DLD1 (cell line): ENCODE results near the gene INTS6.
"Not testable (repeated sequence)": the region's sequence is repeated elsewhere in the genome, so short reads cannot be mapped to it uniquely, and the experiment has no call there.

Experiments
- in situ Hi-C: cut with HindIII; loops from 2 replicates; pipeline ENCODE4 v1.10.0; 2017; ENCODE audit warnings: low sequenced_read_pairs

The INTS6 gene

GRCh38 chr13:51419001-51419636, 33.7 kb downstream of the INTS6 start:
- in situ Hi-C loops = no loop called here

- in situ Hi-C loops = no loop called here
Measured at GRCh38 chr13:51417716-51418115, 35.1 kb downstream of the INTS6 start.

- in situ Hi-C loops = no loop called here
Measured at GRCh38 chr13:51416107-51416506, 36.7 kb downstream of the INTS6 start.

GRCh38 chr13:51415339-51415738, 37.5 kb downstream of the INTS6 start:
- in situ Hi-C loops = not testable (repeated sequence)

- in situ Hi-C loops = no loop called here
Measured at GRCh38 chr13:51412431-51412830, 40.4 kb downstream of the INTS6 start.

- in situ Hi-C loops = no loop called here
Measured at GRCh38 chr13:51405176-51405575, 47.7 kb downstream of the INTS6 start.

- in situ Hi-C loops = no loop called here
Measured at GRCh38 chr13:51397262-51397941, 55.4 kb downstream of the INTS6 start.

GRCh38 chr13:51396352-51396751, 56.5 kb downstream of the INTS6 start:
- in situ Hi-C loops = no loop called here

- in situ Hi-C loops = no loop called here
Measured at GRCh38 chr13:51394724-51395123, 58.1 kb downstream of the INTS6 start.

- in situ Hi-C loops = no loop called here
Measured at GRCh38 chr13:51385114-51385513, 67.7 kb downstream of the INTS6 start.

- in situ Hi-C loops = no loop called here
Measured at GRCh38 chr13:51380269-51380668, 72.6 kb downstream of the INTS6 start.

- in situ Hi-C loops = no loop called here
Measured at GRCh38 chr13:51373451-51373850, 79.4 kb downstream of the INTS6 start.

- in situ Hi-C loops = no loop called here
Measured at GRCh38 chr13:51371768-51372399, 81.0 kb downstream of the INTS6 start.

- in situ Hi-C loops = no loop called here
Measured at GRCh38 chr13:51370811-51371210, 82.0 kb downstream of the INTS6 start.

GRCh38 chr13:51370116-51370515, 82.7 kb downstream of the INTS6 start:
- in situ Hi-C loops = no loop called here

GRCh38 chr13:51364404-51365008, 88.3 kb downstream of the INTS6 start:
- in situ Hi-C loops = no loop called here

- in situ Hi-C loops = no loop called here
Measured at GRCh38 chr13:51363625-51364024, 89.2 kb downstream of the INTS6 start.

- in situ Hi-C loops = no loop called here
Measured at GRCh38 chr13:51361106-51361505, 91.7 kb downstream of the INTS6 start.

GRCh38 chr13:51360489-51360888, 92.3 kb downstream of the INTS6 start:
- in situ Hi-C loops = no loop called here

GRCh38 chr13:51359352-51359751, 93.5 kb downstream of the INTS6 start:
- in situ Hi-C loops = no loop called here

GRCh38 chr13:51357928-51358595, 94.8 kb downstream of the INTS6 start:
- in situ Hi-C loops = no loop called here
